Mucosa of rectum (tissue), 2 donors: ENCODE results near the gene CD93.
A peak's percentile ranks its signal among the peaks of the same experiment; 100 is the strongest.

Experiments
- H3K27ac ChIP-seq, 2 donors: one replicate each; pipeline ENCODE4 v1.7.0; 2013; ENCODE audit warnings: inconsistent platforms in 2 of 2, low read depth in 2 of 2, low read length in 2 of 2
- H3K27me3 ChIP-seq, 2 donors: one replicate each; pipeline ENCODE4 v1.7.0; 2013; ENCODE audit warnings: low read length in 2 of 2; ENCODE audit not compliant: control insufficient read depth in 2 of 2, insufficient read depth in 2 of 2
- H3K36me3 ChIP-seq, 2 donors: one replicate each; pipeline ENCODE4 v1.7.0; 2013; ENCODE audit warnings: low read length in 2 of 2; ENCODE audit not compliant: control insufficient read depth in 2 of 2, insufficient read depth in 2 of 2
- H3K4me1 ChIP-seq, 2 donors: one replicate each; pipeline ENCODE4 v1.7.0; 2013; ENCODE audit warnings: low read length in 2 of 2, mild to moderate bottlenecking in 1 of 2; ENCODE audit not compliant: control insufficient read depth in 2 of 2, insufficient read depth in 2 of 2
- H3K4me3 ChIP-seq, 2 donors: one replicate each; pipeline ENCODE4 v1.7.0; 2013; ENCODE audit warnings: low read length in 2 of 2
- H3K9ac ChIP-seq, 2 donors: one replicate each; pipeline ENCODE4 v1.7.0; 2013; ENCODE audit warnings: low read length in 2 of 2, low read depth in 1 of 2, mild to moderate bottlenecking in 1 of 2
- H3K9me3 ChIP-seq, 2 donors: one replicate each; pipeline ENCODE4 v1.7.0; 2013; ENCODE audit warnings: low read length in 2 of 2; ENCODE audit not compliant: control insufficient read depth in 2 of 2
- donor health status: healthy.
- donor health status: Normal muscosa, but diverticular disease.

The CD93 gene

DNA sequence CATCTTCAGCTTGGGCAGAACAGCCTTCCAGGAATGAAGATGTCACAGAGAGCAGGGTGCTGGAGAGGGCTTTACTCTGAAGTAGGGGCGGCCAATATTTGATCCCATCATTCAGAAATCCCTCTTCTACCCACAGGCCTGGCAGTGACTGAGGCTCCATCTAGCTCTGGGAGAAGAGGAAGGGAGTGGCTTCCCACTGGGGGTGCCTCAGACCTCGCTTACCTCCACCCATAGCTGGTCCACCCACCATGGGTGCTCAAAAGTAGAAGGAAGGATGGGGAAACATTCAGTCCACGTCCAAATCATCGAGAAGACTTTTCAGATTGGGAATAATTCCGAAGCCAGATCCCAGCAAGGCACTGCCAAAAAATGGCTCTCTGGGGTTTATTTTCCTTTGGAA is 24.9 kb downstream of the CD93 start:
- Histone ChIP-seq H3K27ac (peak overlapping the region in 1 of 2 donors; percentile 29), H3K36me3 (no peaks in the 10 kb centered on the region), H3K4me1 (peaks cover 0 to 9% of the 10 kb centered on the region in 2 donors), H3K9ac (no peak overlapping the region), H3K27me3 (no peaks in the 10 kb centered on the region), H3K4me3 (no peak overlapping the region), H3K9me3 (no peaks in the 10 kb centered on the region)

DNA sequence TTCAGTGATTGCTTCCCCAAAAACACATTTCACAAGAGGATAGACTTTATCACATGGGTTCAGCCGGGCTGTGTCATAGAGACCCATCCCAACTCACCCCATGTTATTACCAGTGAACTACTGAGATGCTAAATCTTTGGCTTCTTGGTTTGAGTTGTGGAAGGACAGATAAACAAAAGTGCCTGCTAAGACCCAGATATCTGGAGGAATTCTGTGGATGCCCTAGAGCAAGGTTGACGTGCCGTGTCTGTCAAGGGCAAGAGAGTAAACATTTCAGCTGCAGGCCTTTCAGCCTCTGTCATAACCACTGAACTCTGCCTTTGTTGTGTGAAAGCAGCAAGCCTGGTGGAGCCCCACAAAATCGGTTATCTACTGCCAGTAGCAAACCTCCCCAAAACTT is 25.5 kb downstream of the CD93 start:
- Histone ChIP-seq H3K27me3 (no peaks in the 10 kb centered on the region), H3K9ac (no peak overlapping the region), H3K27ac (no peak overlapping the region), H3K4me3 (no peak overlapping the region), H3K36me3 (no peaks in the 10 kb centered on the region), H3K9me3 (no peaks in the 10 kb centered on the region), H3K4me1 (peaks cover 0 to 9% of the 10 kb centered on the region in 2 donors)

DNA sequence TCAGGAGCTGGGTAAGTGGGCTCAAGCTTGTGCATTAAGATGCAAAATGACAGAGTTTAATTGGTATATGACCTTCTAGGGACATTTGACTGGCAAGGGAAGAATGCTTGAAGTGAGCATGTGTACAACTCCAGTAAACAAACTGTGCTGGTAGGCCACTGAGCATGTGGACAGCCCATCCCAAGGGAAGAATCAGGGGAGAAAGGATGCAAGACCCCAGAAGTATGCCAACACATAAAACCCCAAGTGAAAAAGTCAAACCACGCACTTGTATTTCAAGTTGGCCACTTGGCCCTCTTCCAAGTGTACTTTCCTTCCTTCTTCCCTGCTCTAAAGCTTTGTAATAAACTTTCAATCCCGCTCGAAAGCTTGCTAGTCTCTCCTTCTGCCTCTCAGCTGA is 26.3 kb downstream of the CD93 start:
- Histone ChIP-seq H3K9me3 (no peaks in the 10 kb centered on the region), H3K4me3 (no peak overlapping the region), H3K27ac (no peak overlapping the region), H3K36me3 (no peaks in the 10 kb centered on the region), H3K27me3 (no peaks in the 10 kb centered on the region), H3K4me1 (peaks cover 0 to 9% of the 10 kb centered on the region in 2 donors), H3K9ac (no peak overlapping the region)

DNA sequence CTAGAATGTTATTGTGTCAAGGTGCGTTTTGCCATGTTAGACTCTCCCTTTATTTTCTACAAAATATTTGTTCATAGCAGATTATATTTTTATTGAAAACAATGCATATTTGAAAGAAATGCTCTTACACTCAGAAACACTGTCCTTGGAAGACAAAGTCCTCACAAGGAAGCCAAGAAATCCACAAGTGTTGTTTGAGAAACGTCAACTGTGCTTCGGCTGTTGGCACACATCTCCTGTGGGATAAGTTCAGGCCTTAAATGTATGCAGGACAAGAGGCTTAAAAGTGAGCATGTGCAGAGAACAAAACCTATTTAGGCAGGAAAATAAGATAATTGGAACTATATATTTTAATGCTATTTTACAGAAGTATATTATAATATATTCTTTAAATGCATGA is 27.1 kb downstream of the CD93 start:
- Histone ChIP-seq H3K36me3 (no peaks in the 10 kb centered on the region), H3K4me3 (no peak overlapping the region), H3K4me1 (peaks cover 0 to 9% of the 10 kb centered on the region in 2 donors), H3K27ac (no peak overlapping the region), H3K9me3 (no peaks in the 10 kb centered on the region), H3K9ac (no peak overlapping the region), H3K27me3 (no peaks in the 10 kb centered on the region)

DNA sequence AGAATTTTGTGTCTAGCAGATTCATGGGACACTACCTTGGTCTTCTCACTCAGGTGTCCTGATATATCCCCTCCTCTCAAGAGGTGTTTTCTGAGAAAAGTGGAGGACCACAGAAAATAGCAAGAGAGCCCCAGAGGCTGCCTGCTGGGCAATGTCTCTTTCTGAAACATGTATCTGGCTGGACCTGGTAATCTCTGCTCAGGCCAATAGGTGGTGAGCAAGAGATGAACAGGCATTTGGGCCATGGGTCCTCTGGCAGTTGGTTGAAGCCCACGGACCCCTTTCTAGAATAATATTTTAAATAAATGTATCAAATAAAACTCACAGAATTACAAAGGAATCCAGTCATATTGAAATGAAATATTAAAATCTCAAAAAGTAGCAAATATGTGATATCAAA is 27.9 kb downstream of the CD93 start:
- Histone ChIP-seq H3K4me3 (no peak overlapping the region), H3K9me3 (no peaks in the 10 kb centered on the region), H3K36me3 (no peaks in the 10 kb centered on the region), H3K9ac (no peak overlapping the region), H3K27me3 (peaks cover 0 to 2% of the 10 kb centered on the region in 2 donors), H3K27ac (no peak overlapping the region), H3K4me1 (peaks cover 0 to 9% of the 10 kb centered on the region in 2 donors)

DNA sequence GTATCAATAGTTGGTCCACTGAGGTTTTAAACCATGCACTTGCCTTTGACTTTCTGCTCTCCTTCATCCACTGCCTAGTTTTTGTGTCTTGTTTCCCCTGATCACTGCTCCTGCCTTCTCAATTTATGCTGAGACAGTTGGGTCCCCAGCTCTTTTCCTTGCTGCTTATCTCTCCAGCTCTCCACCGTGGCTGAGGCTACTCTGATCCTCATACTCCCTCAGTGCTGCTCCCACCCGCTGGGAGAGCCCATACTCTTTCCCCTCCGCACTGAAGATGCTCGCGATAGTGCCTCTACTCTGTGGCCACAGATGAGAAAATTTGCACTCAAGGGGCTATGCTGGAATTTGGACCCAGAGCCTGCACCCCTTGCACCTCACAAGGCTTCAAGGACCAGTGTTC is 33.2 kb downstream of the CD93 start:
- Histone ChIP-seq H3K4me1 (peaks cover 5 to 15% of the 10 kb centered on the region in 2 donors), H3K9ac (no peak overlapping the region)

DNA sequence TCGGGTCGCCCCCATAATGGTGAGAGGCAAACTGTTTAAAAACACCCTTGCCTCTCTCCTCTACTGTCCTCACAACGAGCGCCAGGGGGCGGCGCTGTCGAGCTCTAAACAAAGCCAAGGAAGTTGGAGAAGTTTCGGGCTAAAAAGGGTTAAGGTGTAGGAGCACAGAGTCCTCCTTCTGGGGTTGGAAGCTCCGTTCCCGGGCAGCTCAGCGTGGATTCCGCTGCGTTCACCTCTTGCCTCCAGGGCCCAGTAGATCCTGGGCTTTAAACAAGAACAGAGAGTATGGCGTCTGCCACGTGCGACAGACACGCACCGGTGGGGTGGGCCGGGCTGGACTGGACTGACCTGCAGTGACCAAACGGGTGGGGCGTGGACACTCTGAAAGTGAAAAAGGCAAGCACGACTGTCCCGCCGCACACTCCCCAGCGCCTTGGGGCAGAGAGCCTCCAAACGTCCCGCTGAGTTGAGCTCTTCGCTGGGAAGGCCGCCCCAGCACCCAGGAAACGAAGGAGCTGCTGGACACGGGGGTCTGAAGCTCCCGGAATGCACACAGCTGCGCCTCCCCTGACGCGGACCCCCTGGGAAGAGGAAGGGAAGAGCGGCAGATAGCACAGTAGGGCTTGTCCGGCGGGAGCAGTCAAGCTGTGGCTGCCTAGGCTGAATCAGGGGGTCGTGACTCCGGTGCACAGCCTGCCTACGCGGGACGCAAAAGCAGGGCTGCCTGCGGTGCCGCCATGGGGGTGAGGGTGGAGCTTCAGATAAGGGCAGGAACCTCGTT is 35.1 kb downstream of the CD93 start:
- Histone ChIP-seq H3K27ac (peak overlapping the region; percentile 64 to 66), H3K4me3 (peak overlapping the region; percentile 2 to 56), H3K9me3 (no peaks in the 10 kb centered on the region), H3K4me1 (peaks cover 6 to 15% of the 10 kb centered on the region in 2 donors), H3K27me3 (peaks cover 21 to 27% of the 10 kb centered on the region in 2 donors), H3K9ac (peak overlapping the region; percentile 38 to 51), H3K36me3 (no peaks in the 10 kb centered on the region)

More for the DNA sequence above, 33.2 kb downstream of the CD93 start:
- no peaks in the 10 kb centered on the region for H3K9me3 ChIP-seq
- H3K27ac ChIP-seq: no peak overlapping the region
- peaks cover 11 to 22% of the 10 kb centered on the region in 2 donors for H3K27me3 ChIP-seq
- no peak overlapping the region for H3K4me3 ChIP-seq
- no peaks in the 10 kb centered on the region for H3K36me3 ChIP-seq

DNA sequence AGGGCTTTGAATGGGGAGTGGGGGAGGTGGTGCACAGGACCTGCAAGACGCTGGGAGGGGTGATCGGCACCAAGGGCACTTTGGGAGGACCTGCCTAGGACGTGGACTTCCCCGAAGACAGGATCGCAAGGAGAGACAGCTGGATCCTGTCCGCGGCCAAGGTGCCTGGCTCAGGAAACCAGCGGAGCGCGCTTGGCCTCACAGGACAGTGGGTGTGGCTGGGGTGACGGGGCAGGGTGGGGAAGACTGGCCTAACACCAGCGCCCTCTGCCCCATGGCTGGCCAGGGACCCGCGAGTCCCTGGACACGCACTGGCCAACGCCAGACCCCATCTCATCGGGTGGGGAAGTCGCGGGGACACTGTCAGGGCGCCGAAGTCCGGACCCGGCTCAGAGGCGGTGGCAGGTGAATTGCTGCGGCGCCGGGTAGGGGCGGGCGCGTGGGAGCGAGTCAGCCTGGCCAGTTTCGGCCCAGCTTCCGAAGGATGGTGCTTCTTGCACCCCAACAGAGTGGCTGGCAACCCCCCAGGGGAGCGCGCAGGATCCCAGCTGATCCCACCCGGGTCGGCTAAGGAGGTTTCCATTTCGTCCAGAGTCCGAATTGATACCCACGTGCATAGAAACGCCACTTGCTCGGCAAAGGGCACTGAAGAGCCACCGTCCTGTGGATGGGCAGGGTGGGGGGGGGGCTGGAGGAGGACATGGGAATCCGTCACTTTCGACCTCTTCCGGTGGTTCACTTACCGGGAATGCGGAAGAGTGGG is 35.9 kb downstream of the CD93 start:
- H3K9ac ChIP-seq: no peak overlapping the region
- H3K36me3 ChIP-seq: no peaks in the 10 kb centered on the region
- peak overlapping the region; percentile 64 to 66 for H3K27ac ChIP-seq
- H3K4me1 ChIP-seq: peaks cover 6 to 15% of the 10 kb centered on the region in 2 donors
- H3K9me3 ChIP-seq: no peaks in the 10 kb centered on the region
- H3K4me3 ChIP-seq: peak overlapping the region; percentile 24 to 57
- peaks cover 23 to 27% of the 10 kb centered on the region in 2 donors for H3K27me3 ChIP-seq

DNA sequence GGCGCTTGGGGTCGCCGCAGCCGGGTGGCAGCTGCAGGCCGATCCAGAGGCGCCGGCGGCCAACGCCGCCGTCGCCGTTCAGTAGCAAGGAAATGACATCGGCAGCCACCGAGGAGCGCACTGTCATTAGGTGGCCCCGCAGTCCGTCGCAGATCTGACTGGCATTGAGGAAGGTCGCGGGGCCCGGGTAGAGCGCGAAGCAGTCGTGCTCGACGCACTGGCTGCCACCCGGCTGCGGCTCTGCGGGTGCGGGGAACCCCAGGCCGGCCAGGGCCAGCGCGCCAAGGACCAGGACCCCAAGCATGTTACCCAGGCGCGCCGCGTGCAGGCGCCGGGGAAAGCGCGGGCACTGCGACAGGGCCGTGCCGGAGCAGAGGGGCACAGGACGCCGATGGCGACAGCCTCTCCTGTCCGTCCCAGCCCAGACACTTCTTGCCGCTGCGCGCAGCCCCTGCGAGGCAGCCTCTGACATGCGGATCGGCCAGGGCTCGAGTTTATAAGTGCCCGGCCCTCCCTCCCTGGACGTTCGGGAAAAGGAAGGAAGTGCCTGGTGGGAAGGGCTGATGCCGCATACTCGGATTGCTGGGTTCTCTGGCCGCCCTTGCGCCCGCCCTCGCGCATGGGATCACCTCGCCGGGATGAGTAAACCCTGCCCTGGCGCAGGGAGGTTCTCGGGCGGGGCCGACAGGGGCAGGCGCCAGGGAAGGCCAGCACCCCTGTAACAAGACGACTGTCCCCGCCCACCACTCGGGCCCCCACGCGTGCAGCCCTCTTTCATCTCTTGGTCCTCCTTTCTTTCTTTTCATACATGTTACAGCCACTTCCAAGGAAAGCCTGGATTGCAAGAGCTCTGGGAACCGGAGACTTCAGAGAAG is 36.7 kb downstream of the CD93 start, which contains the start of gene THBD:
Gene THBD, minus strand, starts transcription at position 472 of the 875 bp plus-strand sequence. Its CDS starts 168 bp downstream, at position 304.
- Histone ChIP-seq H3K4me1 (peaks cover 6 to 15% of the 10 kb centered on the region in 2 donors), H3K9me3 (no peaks in the 10 kb centered on the region), H3K36me3 (no peaks in the 10 kb centered on the region), H3K27me3 (peaks cover 23 to 27% of the 10 kb centered on the region in 2 donors), H3K27ac (peak within 1 kb of the TSS; percentile 61 to 66), H3K4me3 (peak within 1 kb of the TSS; percentile 43 to 57), H3K9ac (peak within 1 kb of the TSS; percentile 22 to 42)
